NOMO-1 treated with dmso at 0.1 percent for 144 hours (cell line): Measurements from ENCODE around the gene MAPK8IP1.
"Not testable (repeated sequence)": the region's sequence is repeated elsewhere in the genome, so short reads cannot be mapped to it uniquely, and the experiment has no call there.

Experiments
- DNase-seq: peaks from one replicate; lab custom pipeline; 2025; ENCODE audit not compliant: unreplicated experiment; lab: John Stamatoyannopoulos, UW

The MAPK8IP1 gene

GRCh38 chr11:45885274-45885920, at the start of gene MAPK8IP1:
MAPK8IP1 (plus strand) TSS chr11:45885651; CDS start chr11:45885821, 170 bp downstream.
- peak; percentile 24 for DNase-seq

GRCh38 chr11:45839204-45839603, 46.2 kb upstream of the MAPK8IP1 start:
- no peak for DNase-seq

GRCh38 chr11:45840251-45840650, 45.2 kb upstream of the MAPK8IP1 start:
- DNase-seq, result not testable (repeated sequence)

- DNase-seq, result peak; percentile 67
Measured at GRCh38 chr11:45843158-45843924, 42.1 kb upstream of the MAPK8IP1 start.

- DNase-seq, result no peak
Measured at GRCh38 chr11:45844822-45845578, 40.5 kb upstream of the MAPK8IP1 start.

GRCh38 chr11:45846174-45846675, 39.2 kb upstream of the MAPK8IP1 start:
- no peak for DNase-seq

GRCh38 chr11:45846974-45847910, 38.2 kb upstream of the MAPK8IP1 start, which contains the start of gene CRY2:
CRY2 (plus strand) TSS chr11:45847475; CDS start chr11:45847491, 16 bp downstream.
- peak; percentile 93 for DNase-seq

- DNase-seq, result peak; percentile 47
Measured at GRCh38 chr11:45847911-45848316, 37.5 kb upstream of the MAPK8IP1 start.

- DNase-seq, result no peak
Measured at GRCh38 chr11:45848654-45849081, 36.8 kb upstream of the MAPK8IP1 start.

GRCh38 chr11:45850446-45850845, 35.0 kb upstream of the MAPK8IP1 start:
- DNase-seq, result no peak

- no peak for DNase-seq
Measured at GRCh38 chr11:45851228-45851627, 34.2 kb upstream of the MAPK8IP1 start.

GRCh38 chr11:45852018-45852711, 33.3 kb upstream of the MAPK8IP1 start:
- DNase-seq, result no peak

GRCh38 chr11:45852712-45853101, 32.7 kb upstream of the MAPK8IP1 start:
- no peak for DNase-seq

GRCh38 chr11:45853332-45854219, 31.9 kb upstream of the MAPK8IP1 start:
- no peak for DNase-seq

- no peak for DNase-seq
Measured at GRCh38 chr11:45855308-45855707, 30.1 kb upstream of the MAPK8IP1 start.

- no peak for DNase-seq
Measured at GRCh38 chr11:45856044-45856468, 29.4 kb upstream of the MAPK8IP1 start.

GRCh38 chr11:45857961-45858474, 27.4 kb upstream of the MAPK8IP1 start:
- DNase-seq, result peak; percentile 83

- no peak for DNase-seq
Measured at GRCh38 chr11:45858751-45859398, 26.6 kb upstream of the MAPK8IP1 start.
